Fibroblast of pulmonary artery (primary cell): ENCODE results near the gene CNTNAP4.

Experiments used
- DNase-seq: peaks from one replicate; pipeline ENCODE4 v3.0.0-alpha.2; 2010; ENCODE audit warnings: low read depth
- H3K4me3 ChIP-seq: replicated peaks from 2 replicates; pipeline ENCODE4 v1.5.1; 2011; ENCODE audit warnings: low read depth, mild to moderate bottlenecking, control low read depth, low read length, moderate library complexity
- TF ChIP-seq, protein P1 (sequence below): IDR thresholded peaks from 2 replicates; pipeline ENCODE4 v1.5.1; 2011; ENCODE audit warnings: mild to moderate bottlenecking, control low read depth, low read length, inconsistent platforms; ENCODE audit errors: missing control alignments

Gene CNTNAP4

DNA sequence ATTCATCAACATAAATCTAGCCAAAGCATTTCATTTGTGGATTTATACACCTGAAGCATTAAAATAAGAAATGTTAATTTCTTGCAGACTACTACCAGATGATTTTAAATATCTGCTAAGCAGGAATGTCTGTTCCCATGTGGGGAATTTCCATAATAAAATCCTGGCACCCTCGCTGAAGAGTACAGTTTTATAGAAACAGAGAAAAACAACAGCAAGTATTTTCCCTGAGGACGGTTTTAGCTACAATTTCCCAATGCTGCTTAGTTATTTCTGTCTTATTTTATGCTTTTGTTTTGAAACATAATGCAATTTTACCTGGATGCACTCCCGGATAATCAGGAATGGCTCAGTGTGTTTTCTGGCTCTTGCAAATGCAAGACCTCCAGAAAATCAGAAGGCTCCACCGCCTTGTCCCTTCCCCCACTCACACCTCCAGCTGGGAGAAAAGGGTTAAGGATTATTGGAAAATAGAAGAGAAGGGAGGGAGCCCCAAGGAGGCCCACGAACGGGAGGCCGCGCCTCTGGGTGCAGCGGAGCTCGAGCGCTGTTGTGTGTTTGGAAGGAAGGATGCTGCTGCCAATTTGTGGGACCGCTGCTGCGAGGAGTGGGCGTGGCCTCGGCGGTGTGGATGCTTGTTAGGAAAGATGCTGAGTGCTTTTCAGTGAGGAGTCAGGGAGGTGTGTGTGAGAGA lies at the start of gene CNTNAP4:
Gene CNTNAP4 (plus strand): TSS at position 657 of the 694 bp plus-strand sequence. CDS start 262 bp downstream, outside the sequence.
- H3K4me3 ChIP-seq, result no peak within 1 kb of the TSS

DNA sequence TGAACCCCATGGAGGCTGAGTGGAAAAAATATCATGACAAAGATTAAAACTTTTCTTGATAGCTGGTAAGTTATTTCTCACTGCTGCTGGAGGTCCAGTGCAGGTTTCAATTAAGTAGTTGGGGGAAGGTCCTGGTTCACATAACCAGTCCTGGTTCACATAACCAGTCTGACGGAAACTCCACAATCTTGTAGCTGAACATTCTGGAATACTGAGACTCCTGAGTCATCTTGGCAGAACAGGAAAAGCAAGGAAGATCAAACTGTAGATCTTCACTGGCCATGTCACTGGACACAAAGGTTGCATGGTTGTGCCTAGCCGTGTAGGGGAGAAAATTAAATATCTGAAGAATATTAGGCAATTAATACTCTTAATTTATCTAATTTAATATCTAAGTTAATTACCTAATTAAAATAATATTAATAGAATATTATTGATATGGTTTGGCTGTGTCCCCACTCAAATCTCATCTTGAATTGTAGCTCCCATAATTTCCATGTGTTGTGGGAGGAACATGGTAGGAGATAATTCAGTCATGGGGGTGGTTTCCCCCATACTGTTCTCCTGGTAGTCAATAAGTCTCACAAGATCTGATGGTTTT lies 48.6 kb upstream of the CNTNAP4 start:
- DNase-seq, result no peak
- TF ChIP-seq, protein P1, sequence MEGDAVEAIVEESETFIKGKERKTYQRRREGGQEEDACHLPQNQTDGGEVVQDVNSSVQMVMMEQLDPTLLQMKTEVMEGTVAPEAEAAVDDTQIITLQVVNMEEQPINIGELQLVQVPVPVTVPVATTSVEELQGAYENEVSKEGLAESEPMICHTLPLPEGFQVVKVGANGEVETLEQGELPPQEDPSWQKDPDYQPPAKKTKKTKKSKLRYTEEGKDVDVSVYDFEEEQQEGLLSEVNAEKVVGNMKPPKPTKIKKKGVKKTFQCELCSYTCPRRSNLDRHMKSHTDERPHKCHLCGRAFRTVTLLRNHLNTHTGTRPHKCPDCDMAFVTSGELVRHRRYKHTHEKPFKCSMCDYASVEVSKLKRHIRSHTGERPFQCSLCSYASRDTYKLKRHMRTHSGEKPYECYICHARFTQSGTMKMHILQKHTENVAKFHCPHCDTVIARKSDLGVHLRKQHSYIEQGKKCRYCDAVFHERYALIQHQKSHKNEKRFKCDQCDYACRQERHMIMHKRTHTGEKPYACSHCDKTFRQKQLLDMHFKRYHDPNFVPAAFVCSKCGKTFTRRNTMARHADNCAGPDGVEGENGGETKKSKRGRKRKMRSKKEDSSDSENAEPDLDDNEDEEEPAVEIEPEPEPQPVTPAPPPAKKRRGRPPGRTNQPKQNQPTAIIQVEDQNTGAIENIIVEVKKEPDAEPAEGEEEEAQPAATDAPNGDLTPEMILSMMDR, result no peak
- H3K4me3 ChIP-seq, result no peak overlapping the region

More for the DNA sequence above, at the start of gene CNTNAP4:
- DNase-seq, result no peak
- TF ChIP-seq, protein P1, result no peak

DNA sequence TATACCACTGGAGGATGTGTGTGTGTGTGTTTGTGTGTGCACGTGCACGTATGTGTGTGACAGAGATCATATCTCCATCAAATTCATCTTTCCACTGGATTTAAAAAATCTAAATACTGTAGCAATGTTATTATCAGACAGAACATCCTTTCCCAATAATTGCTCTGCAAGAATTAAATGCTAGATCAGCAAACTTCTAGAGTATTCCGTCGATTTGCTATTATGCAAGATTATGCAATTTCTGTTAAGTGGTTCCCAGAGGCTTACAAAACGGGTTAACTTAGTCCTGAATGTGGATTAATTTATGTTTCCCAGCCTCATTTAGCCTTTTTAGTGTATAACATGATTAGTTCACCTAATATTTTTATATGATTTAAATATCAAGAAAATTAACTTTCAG lies 44.5 kb upstream of the CNTNAP4 start:
- DNase-seq, result no peak
- no peak overlapping the region for H3K4me3 ChIP-seq
- TF ChIP-seq, protein P1, result no peak

DNA sequence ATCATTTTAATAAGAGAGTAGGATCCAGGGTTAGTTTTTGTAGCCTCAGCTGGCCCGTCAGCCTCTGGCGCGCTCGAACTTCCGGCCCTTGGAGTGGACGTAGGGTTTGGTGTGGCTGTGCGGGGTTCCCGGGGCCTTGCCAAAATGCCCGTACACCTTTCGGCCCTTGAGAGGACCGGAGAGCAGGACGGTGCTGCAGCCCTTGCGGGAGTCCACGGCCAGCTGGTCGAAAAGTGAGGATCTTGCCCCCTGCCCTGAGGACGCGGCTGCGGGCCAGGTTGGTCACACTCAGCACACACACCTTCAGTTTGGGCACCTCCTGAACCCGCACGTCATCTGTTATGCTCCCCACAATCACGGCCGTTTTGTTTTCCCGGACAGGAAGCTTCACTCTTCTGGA lies 42.2 kb upstream of the CNTNAP4 start:
- H3K4me3 ChIP-seq, result no peak overlapping the region
- DNase-seq, result no peak
- TF ChIP-seq, protein P1, result no peak

DNA sequence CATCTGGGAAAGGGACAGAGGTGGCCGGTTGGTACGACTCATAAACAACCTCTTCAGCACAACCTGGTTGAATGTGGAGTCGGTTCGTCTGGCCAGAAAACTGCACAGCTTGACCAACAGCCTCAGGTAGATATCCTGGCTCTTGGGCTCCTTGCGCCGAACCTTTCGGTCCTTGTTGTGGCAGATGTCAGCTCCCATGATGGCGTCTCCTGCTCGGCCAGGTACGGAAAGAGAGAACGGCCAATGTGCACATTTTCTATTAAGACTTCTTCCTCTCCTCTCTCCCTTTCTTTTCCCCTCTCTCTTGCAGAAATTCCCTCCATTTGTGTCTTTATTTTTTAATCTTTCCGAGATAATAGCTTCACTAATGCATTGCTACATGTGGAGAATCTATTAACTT lies 41.8 kb upstream of the CNTNAP4 start:
- no peak overlapping the region for H3K4me3 ChIP-seq
- DNase-seq, result no peak
- TF ChIP-seq, protein P1, result no peak

DNA sequence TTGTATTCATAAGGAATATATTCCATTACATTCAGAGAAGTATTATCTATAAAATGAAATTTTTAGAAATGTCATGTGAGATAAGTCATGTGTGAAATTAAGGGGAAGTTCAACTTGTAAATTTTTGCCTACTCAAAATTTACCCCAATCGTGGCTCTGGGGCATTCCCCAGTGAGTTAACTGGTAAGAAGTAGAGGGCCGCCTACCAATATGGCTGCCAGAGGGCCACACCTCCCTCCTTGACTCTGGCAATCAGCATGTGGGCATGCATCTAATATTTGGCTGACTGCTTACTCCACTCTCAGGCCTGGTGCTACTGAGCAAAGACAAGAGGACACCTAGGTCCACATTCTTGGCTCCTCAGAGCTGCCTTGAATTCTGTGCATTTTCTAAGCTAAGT lies 39.7 kb upstream of the CNTNAP4 start:
- TF ChIP-seq, protein P1, result no peak
- no peak overlapping the region for H3K4me3 ChIP-seq
- DNase-seq, result no peak
